Measurements from ENCODE around the gene NOG.

Gene NOG

GRCh38 chr17:56597495-56597990 is 4.0 kb downstream of the NOG start:
- DNase-seq: no peak

- DNase-seq: peak; percentile 29
These were observed 5.0 kb downstream of the NOG start for GRCh38 chr17:56598466-56598865.

GRCh38 chr17:56599088-56599487 is 5.6 kb downstream of the NOG start:
- no peak for DNase-seq

- DNase-seq: no peak
These were observed 6.1 kb downstream of the NOG start for GRCh38 chr17:56599566-56599965.

GRCh38 chr17:56600256-56600655 is 6.8 kb downstream of the NOG start:
- no peak for DNase-seq

- DNase-seq: no peak
These were observed 8.1 kb downstream of the NOG start for GRCh38 chr17:56601591-56601990.

GRCh38 chr17:56602292-56603130 is 9.0 kb downstream of the NOG start:
- no peak for DNase-seq

- DNase-seq: peak; percentile 87
These were observed 10.2 kb downstream of the NOG start for GRCh38 chr17:56603486-56604238.

- no peak for DNase-seq
These were observed 11.3 kb downstream of the NOG start for GRCh38 chr17:56604691-56605290.

- no peak for DNase-seq
These were observed 15.4 kb downstream of the NOG start for GRCh38 chr17:56608944-56609343.

GRCh38 chr17:56610321-56610720 is 16.8 kb downstream of the NOG start:
- no peak for DNase-seq

- no peak for DNase-seq
These were observed 19.6 kb downstream of the NOG start for GRCh38 chr17:56613131-56613530.

- DNase-seq: no peak
These were observed 21.0 kb downstream of the NOG start for GRCh38 chr17:56614522-56614921.

GRCh38 chr17:56616239-56616638 is 22.7 kb downstream of the NOG start:
- no peak for DNase-seq

GRCh38 chr17:56623383-56623782 is 29.9 kb downstream of the NOG start:
- no peak for DNase-seq

- no peak for DNase-seq
These were observed 30.8 kb downstream of the NOG start for GRCh38 chr17:56624309-56624708.

GRCh38 chr17:56624912-56625311 is 31.4 kb downstream of the NOG start:
- no peak for DNase-seq

GRCh38 chr17:56629531-56630075 is 36.1 kb downstream of the NOG start:
- DNase-seq: no peak

- DNase-seq: no peak
These were observed 36.7 kb downstream of the NOG start for GRCh38 chr17:56630202-56630601.

GRCh38 chr17:56633681-56634080 is 40.2 kb downstream of the NOG start:
- no peak for DNase-seq

GRCh38 chr17:56635641-56636040 is 42.1 kb downstream of the NOG start:
- no peak for DNase-seq

GRCh38 chr17:56636265-56636664 is 42.8 kb downstream of the NOG start:
- DNase-seq: no peak

- DNase-seq: no peak
These were observed 43.8 kb downstream of the NOG start for GRCh38 chr17:56637254-56637653.
